Measurements from ENCODE around the gene SEC61B. TPM values are rescaled to one million over a fixed set of nuclear protein-coding genes. Genes with fewer than 3 reads are reported as not detected.

The SEC61B gene
- total RNA-seq, 1 donor from 2014 or later = 230 TPM

DNA sequence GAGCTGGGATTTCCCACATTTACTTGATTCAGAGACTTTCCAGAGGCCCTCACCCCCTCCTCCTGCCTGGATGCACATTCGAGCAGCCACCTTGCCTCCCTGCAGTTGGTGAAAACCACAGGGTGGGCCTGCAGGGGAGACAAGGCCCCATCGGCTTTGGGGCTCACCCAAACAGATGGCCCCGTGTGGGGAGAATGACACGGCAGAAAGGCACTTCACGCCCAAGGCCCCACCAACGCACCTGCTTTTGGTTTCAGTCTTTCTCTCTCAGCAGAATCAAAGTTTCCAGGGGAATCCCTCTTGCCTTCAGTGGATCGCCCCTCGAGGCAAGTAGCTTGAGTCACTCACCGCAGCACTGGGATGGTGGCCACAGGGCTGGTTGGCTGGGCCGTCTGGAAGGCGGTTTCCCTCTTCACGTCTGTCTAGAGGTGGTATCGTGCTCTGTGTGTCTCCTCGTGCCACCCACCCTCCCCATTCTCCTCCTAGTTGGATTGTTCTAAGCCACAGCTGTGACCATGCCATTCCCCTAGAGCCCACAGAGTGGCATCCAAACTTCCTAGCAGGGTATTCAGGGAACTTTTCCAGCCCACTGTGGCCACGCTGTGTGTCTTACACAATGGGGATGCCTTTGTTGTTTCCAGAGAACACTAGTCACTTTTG is 31.8 kb downstream of the SEC61B start:
- TF ChIP-seq, protein P1, sequence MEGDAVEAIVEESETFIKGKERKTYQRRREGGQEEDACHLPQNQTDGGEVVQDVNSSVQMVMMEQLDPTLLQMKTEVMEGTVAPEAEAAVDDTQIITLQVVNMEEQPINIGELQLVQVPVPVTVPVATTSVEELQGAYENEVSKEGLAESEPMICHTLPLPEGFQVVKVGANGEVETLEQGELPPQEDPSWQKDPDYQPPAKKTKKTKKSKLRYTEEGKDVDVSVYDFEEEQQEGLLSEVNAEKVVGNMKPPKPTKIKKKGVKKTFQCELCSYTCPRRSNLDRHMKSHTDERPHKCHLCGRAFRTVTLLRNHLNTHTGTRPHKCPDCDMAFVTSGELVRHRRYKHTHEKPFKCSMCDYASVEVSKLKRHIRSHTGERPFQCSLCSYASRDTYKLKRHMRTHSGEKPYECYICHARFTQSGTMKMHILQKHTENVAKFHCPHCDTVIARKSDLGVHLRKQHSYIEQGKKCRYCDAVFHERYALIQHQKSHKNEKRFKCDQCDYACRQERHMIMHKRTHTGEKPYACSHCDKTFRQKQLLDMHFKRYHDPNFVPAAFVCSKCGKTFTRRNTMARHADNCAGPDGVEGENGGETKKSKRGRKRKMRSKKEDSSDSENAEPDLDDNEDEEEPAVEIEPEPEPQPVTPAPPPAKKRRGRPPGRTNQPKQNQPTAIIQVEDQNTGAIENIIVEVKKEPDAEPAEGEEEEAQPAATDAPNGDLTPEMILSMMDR (IDR thresholded peaks at IDR 0.05; ENCODE audit: insufficient read depth, low read length, poor library complexity, severe bottlenecking) = no peak
- no peak overlapping the region for H3K4me3 ChIP-seq (ENCODE audit: low read depth, low read length)
- no peak for DNase-seq (ENCODE audit: low read depth)
- H3K36me3 ChIP-seq (ENCODE audit: control insufficient read depth, insufficient read depth, low read length) = no peaks in the 10 kb centered on the region
- no peaks in the 10 kb centered on the region for H3K27me3 ChIP-seq (ENCODE audit: control insufficient read depth, insufficient read depth, low read length)

DNA sequence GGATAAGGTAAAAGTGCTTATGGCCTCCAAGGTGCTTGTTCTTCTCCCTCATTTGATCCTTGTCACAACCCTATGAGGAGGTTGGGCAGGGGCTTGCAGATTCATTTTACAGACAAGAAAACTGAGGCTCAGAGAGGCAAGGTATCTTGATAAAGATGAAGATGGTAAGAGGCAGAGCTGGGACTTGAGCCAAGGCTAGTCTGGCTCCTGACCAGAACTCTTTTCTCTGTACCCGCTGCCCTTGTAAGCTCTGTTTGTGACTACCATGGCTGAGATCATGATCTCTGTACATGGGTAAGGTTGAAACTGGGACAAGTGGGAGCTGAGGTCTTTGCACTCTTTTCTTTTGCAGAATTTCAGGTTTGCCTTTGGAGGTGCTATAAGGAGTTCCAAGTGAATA is 33.6 kb downstream of the SEC61B start:
- DNase-seq (ENCODE audit: low read depth) = no peak
- Histone ChIP-seq H3K36me3 (ENCODE audit: control insufficient read depth, insufficient read depth, low read length) (no peaks in the 10 kb centered on the region), H3K27me3 (ENCODE audit: control insufficient read depth, insufficient read depth, low read length) (no peaks in the 10 kb centered on the region), H3K4me3 (ENCODE audit: low read depth, low read length) (no peak overlapping the region)
- TF ChIP-seq, protein P1 (IDR thresholded peaks at IDR 0.05; ENCODE audit: insufficient read depth, low read length, poor library complexity, severe bottlenecking) = no peak

DNA sequence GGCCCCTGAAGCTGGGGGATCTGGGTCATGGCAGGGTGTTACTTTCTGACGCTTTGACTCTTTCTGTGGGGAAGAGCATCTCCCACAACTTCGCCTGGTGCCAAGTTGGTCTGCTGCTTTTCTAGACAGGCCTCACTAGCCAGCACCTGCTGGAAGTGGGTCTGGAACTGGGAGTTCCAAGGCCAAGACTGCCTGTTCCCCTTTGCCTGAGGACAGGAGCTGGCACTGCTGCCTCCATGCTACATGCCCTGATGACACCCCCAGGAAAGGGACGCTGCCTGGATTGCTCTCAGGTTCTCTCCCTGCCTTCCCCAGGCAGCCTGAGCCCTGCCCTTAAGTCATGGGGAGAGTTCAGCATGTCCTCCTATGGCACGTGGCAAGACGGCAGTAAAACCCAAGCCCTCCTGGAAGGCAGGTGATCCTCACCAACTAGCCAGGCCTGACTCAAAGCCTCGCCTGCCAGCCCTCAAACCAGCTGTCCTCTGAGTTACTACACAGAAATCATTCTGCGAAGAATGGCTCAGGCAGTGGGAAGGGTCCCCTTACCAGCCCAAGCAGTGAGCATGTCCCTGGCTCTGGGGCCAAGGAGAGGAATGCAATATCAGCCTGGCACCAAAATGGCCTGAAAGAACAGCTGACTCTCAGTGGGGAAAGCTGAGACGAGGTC is 35.8 kb downstream of the SEC61B start:
- TF ChIP-seq, protein P1 (IDR thresholded peaks at IDR 0.05; ENCODE audit: insufficient read depth, low read length, poor library complexity, severe bottlenecking) = no peak
- Histone ChIP-seq H3K4me3 (ENCODE audit: low read depth, low read length) (no peak overlapping the region), H3K27me3 (ENCODE audit: control insufficient read depth, insufficient read depth, low read length) (no peaks in the 10 kb centered on the region), H3K36me3 (ENCODE audit: control insufficient read depth, insufficient read depth, low read length) (no peaks in the 10 kb centered on the region)
- DNase-seq (ENCODE audit: low read depth) = no peak

DNA sequence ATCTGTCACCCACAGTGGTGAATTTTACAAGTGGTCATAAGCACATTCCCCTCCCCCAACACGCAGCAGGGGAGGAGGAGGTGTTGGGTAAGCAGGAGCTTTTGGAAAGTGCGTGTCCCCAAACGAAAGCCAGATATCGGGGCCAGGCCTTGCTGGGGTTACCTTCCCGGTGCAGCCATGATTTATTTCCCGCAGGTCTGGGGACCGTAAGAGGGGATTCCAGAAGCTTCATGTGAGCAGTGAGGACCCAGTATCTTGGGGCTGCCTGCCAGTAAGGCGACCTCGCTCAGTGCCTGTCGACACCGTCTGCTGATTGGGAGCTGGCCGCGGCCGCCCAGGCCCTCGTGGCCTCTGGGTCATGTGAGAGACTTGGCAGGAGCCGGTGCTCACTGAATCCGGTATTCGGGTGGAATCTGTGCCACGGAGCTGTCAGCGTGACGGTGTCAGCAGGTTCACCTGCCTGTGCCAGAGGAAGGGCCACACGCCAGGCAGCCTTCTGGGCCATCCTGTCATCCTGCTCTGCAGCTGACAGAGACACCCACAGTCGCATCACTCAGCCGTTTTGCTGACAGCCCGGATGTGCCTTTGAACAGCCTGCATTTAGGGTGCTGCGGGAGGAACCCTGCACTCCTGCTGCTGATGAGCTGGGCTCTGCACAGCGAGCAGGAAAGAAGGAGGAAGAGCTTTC is 37.3 kb downstream of the SEC61B start:
- H3K4me3 ChIP-seq (ENCODE audit: low read depth, low read length) = no peak overlapping the region

DNA sequence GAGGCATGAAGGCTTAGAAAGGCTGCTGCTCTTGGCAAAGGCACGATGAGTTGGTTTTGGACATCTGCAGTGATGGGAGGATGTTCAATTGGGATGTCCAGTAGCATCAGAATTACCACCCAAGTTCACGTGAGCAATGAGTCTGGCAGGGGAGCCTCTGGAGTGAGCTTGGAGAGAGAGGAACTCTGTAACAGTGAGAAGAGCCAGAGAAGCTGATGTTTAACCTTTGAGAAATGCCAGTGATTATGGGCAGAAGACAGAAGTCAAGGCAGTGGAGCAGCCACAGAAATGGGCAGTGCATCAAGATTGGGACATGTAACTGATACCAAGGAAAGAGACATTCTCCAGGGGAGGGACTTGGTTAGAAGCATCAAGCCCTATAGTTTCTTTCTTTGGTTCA is 39.8 kb downstream of the SEC61B start:
- H3K27me3 ChIP-seq (ENCODE audit: control insufficient read depth, insufficient read depth, low read length) = no peaks in the 10 kb centered on the region
- H3K4me3 ChIP-seq (ENCODE audit: low read depth, low read length) = no peak overlapping the region
- no peak for DNase-seq (ENCODE audit: low read depth)
- TF ChIP-seq, protein P1 (IDR thresholded peaks at IDR 0.05; ENCODE audit: insufficient read depth, low read length, poor library complexity, severe bottlenecking) = no peak
- H3K36me3 ChIP-seq (ENCODE audit: control insufficient read depth, insufficient read depth, low read length) = no peaks in the 10 kb centered on the region

More for the DNA sequence above, 37.3 kb downstream of the SEC61B start:
- Histone ChIP-seq H3K36me3 (ENCODE audit: control insufficient read depth, insufficient read depth, low read length) (no peaks in the 10 kb centered on the region), H3K27me3 (ENCODE audit: control insufficient read depth, insufficient read depth, low read length) (no peaks in the 10 kb centered on the region)
- DNase-seq (ENCODE audit: low read depth) = no peak
- TF ChIP-seq, protein P1 (IDR thresholded peaks at IDR 0.05; ENCODE audit: insufficient read depth, low read length, poor library complexity, severe bottlenecking) = no peak

Data from kidney epithelial cell (primary cell).